GM23248 (cell line): ENCODE results near the gene EFCAB8. TPM values are rescaled to one million over a fixed set of nuclear protein-coding genes. Genes with fewer than 3 reads are reported as not detected.

ENCODE experiments used
- DNase-seq: peaks from one replicate; pipeline ENCODE4 v3.0.0-alpha.2; 2015
- H2AFZ ChIP-seq: fragments of 200-600 bp; sonication (generic); 2 replicates; pipeline ENCODE4 v1.6.1; 2016; ENCODE audit warnings: antibody characterized with exemption
- H3F3A ChIP-seq: fragments of 200-600 bp; sonication (generic); 2 replicates; pipeline ENCODE4 v1.6.1; 2016; ENCODE audit warnings: mild to moderate bottlenecking, antibody characterized with exemption, mixed run types; ENCODE audit not compliant: insufficient read depth
- H3K27ac ChIP-seq: fragments of 200-600 bp; sonication (generic); 2 replicates; pipeline ENCODE4 v1.5.1; 2016; ENCODE audit warnings: mild to moderate bottlenecking
- H3K27me3 ChIP-seq: fragments of 200-600 bp; sonication (generic); replicated peaks from 2 replicates; pipeline ENCODE4 v1.6.1; 2016; ENCODE audit warnings: mild to moderate bottlenecking; ENCODE audit not compliant: insufficient read depth
- H3K36me3 ChIP-seq: fragments of 200-600 bp; sonication (generic); 2 replicates; pipeline ENCODE4 v1.6.1; 2016; ENCODE audit warnings: low read depth, mild to moderate bottlenecking
- H3K4me1 ChIP-seq: fragments of 200-600 bp; sonication (generic); 2 replicates; pipeline ENCODE4 v1.6.1; 2016; ENCODE audit warnings: mild to moderate bottlenecking; ENCODE audit not compliant: insufficient read depth
- H3K4me2 ChIP-seq: fragments of 200-600 bp; sonication (generic); one replicate; pipeline ENCODE4 v1.6.1; 2016; ENCODE audit warnings: mild to moderate bottlenecking; ENCODE audit not compliant: unreplicated experiment
- H3K4me3 ChIP-seq: fragments of 200-600 bp; sonication (generic); 2 replicates; pipeline ENCODE4 v1.5.1; 2016; ENCODE audit warnings: mild to moderate bottlenecking
- H3K79me2 ChIP-seq: fragments of 200-600 bp; sonication (generic); 2 replicates; pipeline ENCODE4 v1.6.1; 2016; ENCODE audit warnings: mild to moderate bottlenecking; ENCODE audit not compliant: insufficient read depth
- H3K9ac ChIP-seq: fragments of 200-600 bp; sonication (generic); 2 replicates; pipeline ENCODE4 v1.6.1; 2016; ENCODE audit warnings: mild to moderate bottlenecking
- H3K9me2 ChIP-seq: fragments of 200-600 bp; sonication (generic); 2 replicates; pipeline ENCODE4 v1.6.1; 2016; ENCODE audit warnings: mixed run types, mild to moderate bottlenecking, moderate library complexity; ENCODE audit not compliant: insufficient read depth
- H3K9me3 ChIP-seq: fragments of 200-600 bp; sonication (generic); one replicate; pipeline ENCODE4 v1.6.1; 2017; ENCODE audit warnings: low read depth
- H4K20me1 ChIP-seq: fragments of 200-600 bp; sonication (generic); 2 replicates; pipeline ENCODE4 v1.6.0; 2016; ENCODE audit not compliant: insufficient read depth
- EZH2 ChIP-seq: fragments of 200-600 bp; sonication (generic); IDR thresholded peaks from 2 replicates; pipeline ENCODE4 v1.6.1; 2018; ENCODE audit warnings: antibody characterized with exemption, mild to moderate bottlenecking; ENCODE audit not compliant: insufficient read depth, poor library complexity, severe bottlenecking
- EZH2phosphoT487 ChIP-seq: fragments of 200-600 bp; sonication (generic); IDR thresholded peaks from 2 replicates; pipeline ENCODE4 v1.6.1; 2018; ENCODE audit warnings: antibody characterized with exemption, moderate library complexity, mild to moderate bottlenecking, low read depth; ENCODE audit not compliant: insufficient read depth
- WGBS, 2 experiments: methylation state at CpG; one replicate each; pipeline ENCODE4 v1.1.6; 2015 to 2017; ENCODE audit warnings: low lambda C conversion rate in 2 of 2, low coverage in 1 of 2; ENCODE audit errors: missing lambda C conversion rate in 2 of 2; 5-methylcytosine and 5-hydroxymethylcytosine counted together
- in situ Hi-C: fragments of 300-500 bp; cut with MboI; formaldehyde crosslinking; loops from 2 replicates; pipeline ENCODE4 v1.15.0; 2020
- polyA plus RNA-seq: library from polyadenylated mRNA; unstranded; fragments of >200 nt; fragmentation: Nextera tagmentation; extraction: Ambion mirVana; gene quantifications from 2 replicates; pipeline ENCODE4 v1.2.1, GENCODE V29; 2016
- total RNA-seq: library from RNA; depleted of rRNA; stranded (reverse); fragments of >200 nt; shearing (Covaris generic); gene quantifications from 2 replicates; pipeline ENCODE4 v1.2.3, GENCODE V29; 2014

EFCAB8 gene
- total and polyA plus RNA-seq, 2 experiments from 2014 or later: not detected

DNA sequence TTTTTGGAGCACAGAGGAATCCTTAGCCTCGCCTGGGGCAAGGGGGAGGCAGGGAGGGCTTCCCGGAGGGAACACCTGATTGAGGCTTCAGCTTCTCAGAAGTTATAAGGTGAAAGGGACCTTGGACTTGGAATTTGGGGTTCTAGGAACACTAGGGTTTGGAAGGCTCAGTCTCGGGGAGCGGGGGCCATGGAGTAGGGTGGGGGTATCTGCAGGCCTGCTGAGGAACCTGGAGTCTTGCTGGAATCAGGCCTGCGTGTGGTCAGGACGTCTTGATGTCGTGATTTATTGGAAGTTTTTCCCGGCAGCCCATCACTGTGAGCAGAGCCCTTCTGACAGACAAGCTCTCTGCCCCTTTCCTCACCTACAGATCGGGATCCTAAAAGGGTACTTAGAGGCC, 50.7 kb downstream of the EFCAB8 start:
- Histone ChIP-seq H3K27me3 (no peaks in the 10 kb centered on the region), H3K9me2 (no peaks in the 10 kb centered on the region), H3K4me2 (no peak overlapping the region), H3K79me2 (no peaks in the 10 kb centered on the region), H3K36me3 (no peaks in the 10 kb centered on the region), H3K4me1 (no peaks in the 10 kb centered on the region), H3K27ac (no peak overlapping the region), H3K9me3 (no peaks in the 10 kb centered on the region), H3K4me3 (no peak overlapping the region), H4K20me1 (no peaks in the 10 kb centered on the region), H2AFZ (no peak overlapping the region), H3F3A (no peaks in the 10 kb centered on the region), H3K9ac (no peak overlapping the region)
- 77 to 82% methylated on average over 9 of the region's 9 CpGs for WGBS, 2 experiments
- no peak for DNase-seq
- TF ChIP-seq EZH2phosphoT487: no peak
- no peak for TF ChIP-seq EZH2
- in situ Hi-C loops: no loop called here

DNA sequence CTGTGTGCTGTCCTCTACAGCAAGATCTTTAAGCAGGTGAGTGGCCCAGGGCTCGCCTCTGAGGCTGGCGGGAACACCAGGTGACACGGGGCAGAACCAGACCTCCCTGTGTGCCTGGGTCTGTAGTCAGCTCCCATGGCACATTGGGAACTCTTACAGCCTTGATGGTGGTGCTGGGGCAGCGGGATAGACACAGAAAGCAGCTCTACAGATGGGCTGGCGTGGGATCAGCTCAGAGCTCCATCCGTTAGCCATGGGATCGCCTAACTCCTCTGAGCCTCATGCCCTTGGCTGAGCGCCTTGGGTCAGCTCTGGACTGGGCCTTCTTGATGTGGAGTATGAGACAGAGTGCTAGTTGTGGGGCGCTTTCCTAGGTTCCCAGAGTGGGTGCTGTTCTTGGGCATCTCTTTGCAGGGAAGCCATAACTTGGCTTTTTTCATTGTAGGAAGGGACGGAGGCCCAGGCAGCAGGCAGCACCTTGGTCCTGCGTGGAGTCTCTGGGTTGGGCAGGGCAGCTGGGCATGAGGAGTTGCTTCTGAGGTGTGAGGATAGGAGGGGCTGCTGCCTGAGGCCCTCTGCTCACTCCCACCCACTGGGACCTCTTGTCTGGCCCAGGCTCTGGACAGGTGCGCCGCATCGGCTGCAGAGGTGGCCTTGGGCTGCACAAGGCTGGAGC, 51.3 kb downstream of the EFCAB8 start:
- no peaks in the 10 kb centered on the region for H3F3A ChIP-seq
- H3K27ac ChIP-seq: no peak overlapping the region
- no peak overlapping the region for H3K4me3 ChIP-seq
- no peaks in the 10 kb centered on the region for H3K9me3 ChIP-seq
- H3K9me2 ChIP-seq: no peaks in the 10 kb centered on the region
- in situ Hi-C loops: no loop called here
- TF ChIP-seq EZH2 (no peak), EZH2phosphoT487 (no peak)
- no peak overlapping the region for H2AFZ ChIP-seq
- H3K4me2 ChIP-seq: no peak overlapping the region
- H3K9ac ChIP-seq: no peak overlapping the region
- H4K20me1 ChIP-seq: no peaks in the 10 kb centered on the region
- no peaks in the 10 kb centered on the region for H3K36me3 ChIP-seq
- WGBS, 2 experiments: 76 to 78% methylated on average over 14 of the region's 14 CpGs
- no peak for DNase-seq
- H3K27me3 ChIP-seq: no peaks in the 10 kb centered on the region
- no peaks in the 10 kb centered on the region for H3K4me1 ChIP-seq
- no peaks in the 10 kb centered on the region for H3K79me2 ChIP-seq

DNA sequence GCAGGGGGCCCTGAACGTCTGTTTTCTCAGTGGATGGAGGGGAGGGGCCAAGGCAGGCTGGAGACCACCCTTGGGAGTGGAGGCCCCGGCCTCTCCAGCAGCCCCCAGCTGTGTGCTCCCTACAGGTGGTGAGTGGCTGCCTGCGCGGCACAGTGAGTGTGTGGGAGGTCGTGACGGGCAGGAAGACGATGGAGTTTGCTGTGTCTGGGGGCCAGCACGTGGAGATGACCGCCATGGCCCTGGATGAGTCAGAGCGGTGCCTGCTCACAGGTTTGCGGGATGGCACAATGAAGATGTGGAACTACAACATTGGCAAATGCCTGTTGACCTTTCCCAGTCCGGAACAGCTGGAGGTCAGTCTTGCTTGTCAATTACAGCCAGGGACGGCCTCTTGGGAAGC, 52.6 kb downstream of the EFCAB8 start:
- H4K20me1 ChIP-seq: no peaks in the 10 kb centered on the region
- H3K27ac ChIP-seq: no peak overlapping the region
- H3K27me3 ChIP-seq: no peaks in the 10 kb centered on the region
- H3K36me3 ChIP-seq: no peaks in the 10 kb centered on the region
- H3K9me3 ChIP-seq: no peaks in the 10 kb centered on the region
- H3K9ac ChIP-seq: no peak overlapping the region
- DNase-seq: no peak
- WGBS, 2 experiments: 49 to 53% methylated on average over 13 of the region's 13 CpGs
- H3F3A ChIP-seq: no peaks in the 10 kb centered on the region
- no peak overlapping the region for H3K4me2 ChIP-seq
- no peak overlapping the region for H3K4me3 ChIP-seq
- no peaks in the 10 kb centered on the region for H3K79me2 ChIP-seq
- TF ChIP-seq EZH2: no peak
- TF ChIP-seq EZH2phosphoT487: no peak
- in situ Hi-C loops: no loop called here
- H3K4me1 ChIP-seq: no peaks in the 10 kb centered on the region
- no peak overlapping the region for H2AFZ ChIP-seq
- H3K9me2 ChIP-seq: no peaks in the 10 kb centered on the region

DNA sequence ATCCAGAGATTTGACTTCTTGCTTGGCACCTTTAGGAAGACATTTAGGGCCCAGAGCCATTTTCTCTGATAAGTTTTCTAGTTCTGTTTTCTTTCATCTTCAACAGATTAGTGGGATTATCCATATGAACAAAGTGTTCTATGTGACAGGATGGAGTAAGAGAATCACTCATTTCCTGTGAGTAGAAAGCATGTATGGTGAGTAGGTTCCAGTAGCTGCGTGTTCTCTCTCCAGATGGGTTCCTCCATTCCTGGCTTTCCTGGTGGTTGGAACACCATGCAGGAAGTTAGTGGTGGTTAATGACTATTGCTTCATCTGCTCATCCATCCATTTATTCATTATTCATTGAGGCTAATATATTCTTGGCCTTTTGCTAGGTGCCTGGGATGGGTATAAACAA, 54.0 kb downstream of the EFCAB8 start:
- no peak for DNase-seq
- no peak overlapping the region for H3K9ac ChIP-seq
- WGBS, 2 experiments: 85 to 91% methylated on average over 1 of the region's 1 CpG
- no peaks in the 10 kb centered on the region for H3K36me3 ChIP-seq
- no peaks in the 10 kb centered on the region for H3K27me3 ChIP-seq
- H3K4me2 ChIP-seq: no peak overlapping the region
- no peaks in the 10 kb centered on the region for H3K9me3 ChIP-seq
- TF ChIP-seq EZH2phosphoT487: no peak
- no peak for TF ChIP-seq EZH2
- H3K79me2 ChIP-seq: no peaks in the 10 kb centered on the region
- H4K20me1 ChIP-seq: no peaks in the 10 kb centered on the region
- no peaks in the 10 kb centered on the region for H3F3A ChIP-seq
- no peak overlapping the region for H3K27ac ChIP-seq
- no peak overlapping the region for H2AFZ ChIP-seq
- H3K4me3 ChIP-seq: no peak overlapping the region
- H3K4me1 ChIP-seq: no peaks in the 10 kb centered on the region
- in situ Hi-C loops: no loop called here
- H3K9me2 ChIP-seq: no peaks in the 10 kb centered on the region
